Measurements from ENCODE around the gene ZNF19. TPM values are rescaled to one million over a fixed set of nuclear protein-coding genes. Genes with fewer than 3 reads are reported as not detected.

ZNF19 gene
- total and polyA plus RNA-seq, 2 of the 8 experiments (the other 6 are each of a cell fraction or from before 2014, with no cell fraction given), result 1.5 to 3.5 TPM

DNA sequence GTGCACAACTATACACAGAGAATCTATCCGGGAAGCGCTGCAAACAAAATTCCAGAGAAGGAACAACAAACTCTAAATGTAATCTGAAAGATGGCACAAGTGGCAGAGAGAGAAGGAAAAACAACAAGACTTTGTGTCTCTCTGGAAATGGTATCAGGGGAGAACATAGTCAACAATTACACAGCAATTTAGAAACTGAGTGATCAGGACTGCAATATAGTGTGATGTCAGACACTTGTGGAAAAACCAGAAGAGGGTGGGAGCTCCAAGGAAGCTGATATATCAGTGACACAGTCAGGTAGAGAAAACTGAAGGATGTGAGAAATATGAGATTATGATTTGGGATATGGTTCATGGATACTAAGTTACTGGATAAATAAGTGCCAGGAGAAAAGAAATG is 8.2 kb downstream of the ZNF19 start (continued):
- TF ChIP-seq, protein P1, sequence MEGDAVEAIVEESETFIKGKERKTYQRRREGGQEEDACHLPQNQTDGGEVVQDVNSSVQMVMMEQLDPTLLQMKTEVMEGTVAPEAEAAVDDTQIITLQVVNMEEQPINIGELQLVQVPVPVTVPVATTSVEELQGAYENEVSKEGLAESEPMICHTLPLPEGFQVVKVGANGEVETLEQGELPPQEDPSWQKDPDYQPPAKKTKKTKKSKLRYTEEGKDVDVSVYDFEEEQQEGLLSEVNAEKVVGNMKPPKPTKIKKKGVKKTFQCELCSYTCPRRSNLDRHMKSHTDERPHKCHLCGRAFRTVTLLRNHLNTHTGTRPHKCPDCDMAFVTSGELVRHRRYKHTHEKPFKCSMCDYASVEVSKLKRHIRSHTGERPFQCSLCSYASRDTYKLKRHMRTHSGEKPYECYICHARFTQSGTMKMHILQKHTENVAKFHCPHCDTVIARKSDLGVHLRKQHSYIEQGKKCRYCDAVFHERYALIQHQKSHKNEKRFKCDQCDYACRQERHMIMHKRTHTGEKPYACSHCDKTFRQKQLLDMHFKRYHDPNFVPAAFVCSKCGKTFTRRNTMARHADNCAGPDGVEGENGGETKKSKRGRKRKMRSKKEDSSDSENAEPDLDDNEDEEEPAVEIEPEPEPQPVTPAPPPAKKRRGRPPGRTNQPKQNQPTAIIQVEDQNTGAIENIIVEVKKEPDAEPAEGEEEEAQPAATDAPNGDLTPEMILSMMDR (IDR thresholded peaks at IDR 0.05; ENCODE audit: control extremely low read depth in 1 of 3, insufficient read depth in 1 of 3, low read depth in 1 of 3, low read length in 3 of 3), result no peak
- TF ChIP-seq POU5F1 (IDR thresholded peaks at IDR 0.05; ENCODE audit: low read depth, low read length) (no peak), POLR2A (IDR thresholded peaks at IDR 0.05; ENCODE audit: control extremely low read depth in 1 of 2, low read depth in 2 of 2, low read length in 2 of 2) (no peak), SIX5 (IDR thresholded peaks at IDR 0.05; ENCODE audit: low read depth, low read length) (no peak)
- TF ChIP-seq, protein P2, sequence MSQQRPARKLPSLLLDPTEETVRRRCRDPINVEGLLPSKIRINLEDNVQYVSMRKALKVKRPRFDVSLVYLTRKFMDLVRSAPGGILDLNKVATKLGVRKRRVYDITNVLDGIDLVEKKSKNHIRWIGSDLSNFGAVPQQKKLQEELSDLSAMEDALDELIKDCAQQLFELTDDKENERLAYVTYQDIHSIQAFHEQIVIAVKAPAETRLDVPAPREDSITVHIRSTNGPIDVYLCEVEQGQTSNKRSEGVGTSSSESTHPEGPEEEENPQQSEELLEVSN (IDR thresholded peaks at IDR 0.05), result no peak

All from H1 (cell line).